Pancreas (tissue), 10 donors: ENCODE results near the gene WIZ. TPM values are rescaled to one million over a fixed set of nuclear protein-coding genes. Genes with fewer than 3 reads are reported as not detected.

ENCODE experiments used
- ATAC-seq, 4 donors: fragments of 200-7000 bp; cut with Tn5 transposase; one replicate each; pipeline versions ENCODE4 v1.8.0 to v1.9.1; 2020; ENCODE audit warnings: mild to moderate bottlenecking in 4 of 4, moderate library complexity in 4 of 4
- DNase-seq, 6 donors: peaks; one replicate each; pipeline ENCODE4 v3.0.0-alpha.2; 2020
- FAIRE-seq: peaks from 2 replicates; lab custom pipeline; 2012; peaks lifted over from hg19 to GRCh38; lab: Jason Lieb, UNC
- H3K27ac ChIP-seq, 4 donors: fragments of 200-600 bp; sonication (generic); 1 replicate in 3 of 4; 2 replicates in 1 of 4; pipeline versions ENCODE4 v1.5.0 to v1.8.0; 2020
- H3K27me3 ChIP-seq, 4 donors: fragments of 200-600 bp; one replicate each; pipeline ENCODE4 v1.8.0; 2021
- H3K36me3 ChIP-seq, 3 donors: fragments of 200-600 bp; sonication (generic) in 1 of 3; one replicate each; pipeline versions ENCODE4 v1.5.0 to v1.8.0; 2020 to 2021
- H3K4me1 ChIP-seq, 3 donors: fragments of 200-600 bp; one replicate each; pipeline ENCODE4 v1.8.0; 2021
- H3K4me3 ChIP-seq, 4 donors: fragments of 200-600 bp; sonication (generic) in 2 of 4; one replicate each; pipeline versions ENCODE4 v1.5.0 to v1.8.0; 2020 to 2021
- H3K9me3 ChIP-seq, 4 donors: fragments of 200-600 bp; one replicate each; pipeline ENCODE4 v1.8.0; 2021
- CTCF ChIP-seq, 4 donors: fragments of 200-600 bp; sonication (generic) in 3 of 4; IDR thresholded peaks; one replicate each; pipeline versions ENCODE4 v1.5.0 to v1.8.0; 2021; ENCODE audit warnings: antibody characterized with exemption in 4 of 4
- WGBS, 2 donors: extraction: QIAGEN DNeasy Blood & Tissue Kit; methylation state at CpG; one replicate each; pipeline ENCODE4 v1.1.7; 2013; 5-methylcytosine and 5-hydroxymethylcytosine counted together
- intact Hi-C, 3 donors: fragments of 100-400 bp; cut with DNase I; formaldehyde crosslinking; loops; one replicate each; pipeline versions ENCODE4 v1.11.1 to v1.14.2; 2022
- polyA plus RNA-seq, 2 donors: library from polyadenylated mRNA; stranded (reverse); fragments of 200-250 nt; gene quantifications; one replicate each; pipeline ENCODE4 v1.2.3, GENCODE V29; 2013
- total RNA-seq, 6 donors: library from RNA; stranded (reverse); fragmentation: NEBNext Ultra II Directional in 4 of 6; extraction: Animal tissue kit (Norgen Biotek cat#: 25700) in 4 of 6; gene quantifications; one replicate each; pipeline versions ENCODE4 v1.2.1 to v1.2.4, GENCODE V29; 2021 to 2023
- donor health status: healthy with polysubstance abuse.
- donor health status: DM: no; HTN: no; CAD: no; lungs with moderate emphysema.
- donor health status: DM: no; HTN: no; CAD: no.
- donor health status: control.
- donor health status: control.
- donor health status: Bipolar disorder and iron deficiency.
- donor health status: DM: yes; HTN: yes; CAD: no.
- donor health status: DM: no; HTN: no; CAD: no.
- donor health status: DM: no; HTN: no; CAD: no.
- donor health status: DM: yes; HTN: yes; CAD: no.

Gene WIZ
- total and polyA plus RNA-seq, 8 donors, result 11.0 to 23.2 (median 16.0) TPM

GRCh38 chr19:15444505-15445226, 5.1 kb downstream of the WIZ start:
- FAIRE-seq (no peak), DNase-seq (peak in 1 of 6 donors; percentile 58), ATAC-seq (no peak)
- intact Hi-C loops, result no loop called here
- no peak for TF ChIP-seq CTCF (IDR thresholded peaks at IDR 0.05)
- no peaks in the 10 kb centered on the region for H3K4me1 ChIP-seq
- no peaks in the 10 kb centered on the region for H3K27me3 ChIP-seq
- no peaks in the 10 kb centered on the region for H3K9me3 ChIP-seq
- WGBS, 2 donors, result 88 to 89% methylated on average over 15 of the region's 15 CpGs
- no peak overlapping the region for H3K4me3 ChIP-seq
- no peak overlapping the region for H3K27ac ChIP-seq
- no peaks in the 10 kb centered on the region for H3K36me3 ChIP-seq

DNA sequence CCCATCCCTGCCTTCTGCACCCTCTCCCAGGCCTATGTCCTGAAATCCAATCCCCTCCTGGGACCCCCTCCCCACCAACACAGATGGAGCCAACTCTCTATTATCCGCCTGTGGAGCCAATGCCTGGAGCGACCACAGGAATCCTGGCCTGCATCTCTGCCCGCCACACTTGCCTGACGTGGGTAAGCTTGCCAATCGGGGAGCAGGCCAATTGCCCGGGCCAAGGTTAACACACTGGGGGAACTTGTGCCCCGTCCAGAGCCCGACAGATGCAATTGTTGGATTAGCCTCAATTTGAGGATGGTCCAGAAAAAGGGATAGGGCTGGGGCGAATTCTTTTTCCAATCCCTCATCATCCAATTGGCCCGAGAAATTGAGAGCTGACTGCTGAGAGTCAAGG, 5.9 kb downstream of the WIZ start:
- FAIRE-seq (no peak), DNase-seq (peak in 1 of 6 donors; percentile 31), ATAC-seq (no peak)
- 40 to 50% methylated on average over 10 of the region's 10 CpGs for WGBS, 2 donors
- no peaks in the 10 kb centered on the region for H3K4me1 ChIP-seq
- H3K4me3 ChIP-seq, result no peak overlapping the region
- no peaks in the 10 kb centered on the region for H3K9me3 ChIP-seq
- H3K36me3 ChIP-seq, result no peaks in the 10 kb centered on the region
- no peaks in the 10 kb centered on the region for H3K27me3 ChIP-seq
- no peak overlapping the region for H3K27ac ChIP-seq
- no peak for TF ChIP-seq CTCF (IDR thresholded peaks at IDR 0.05)
- intact Hi-C loops, result no loop called here

GRCh38 chr19:15443325-15443724, 6.4 kb downstream of the WIZ start:
- TF ChIP-seq CTCF (IDR thresholded peaks at IDR 0.05), result no peak
- WGBS, 2 donors, result 87 to 100% methylated on average over 3 of the region's 3 CpGs
- DNase-seq, result no peak
- no peaks in the 10 kb centered on the region for H3K9me3 ChIP-seq
- no peak for ATAC-seq
- FAIRE-seq, result no peak
- H3K27ac ChIP-seq, result no peak overlapping the region
- intact Hi-C loops, result no loop called here
- no peaks in the 10 kb centered on the region for H3K27me3 ChIP-seq
- no peaks in the 10 kb centered on the region for H3K36me3 ChIP-seq
- no peak overlapping the region for H3K4me3 ChIP-seq
- no peaks in the 10 kb centered on the region for H3K4me1 ChIP-seq

- H3K9me3 ChIP-seq, result no peaks in the 10 kb centered on the region
- DNase-seq, result peak in 2 of 6 donors; percentile 31 to 63
- ATAC-seq, result no peak
- intact Hi-C loops, result no loop called here
- H3K27me3 ChIP-seq, result no peaks in the 10 kb centered on the region
- no peaks in the 10 kb centered on the region for H3K36me3 ChIP-seq
- no peak for FAIRE-seq
- no peak for TF ChIP-seq CTCF (IDR thresholded peaks at IDR 0.05)
- H3K27ac ChIP-seq, result no peak overlapping the region
- no peaks in the 10 kb centered on the region for H3K4me1 ChIP-seq
- H3K4me3 ChIP-seq, result no peak overlapping the region
- WGBS, 2 donors, result 82 to 85% methylated on average over 13 of the region's 13 CpGs
Observed at GRCh38 chr19:15442142-15442920, 7.4 kb downstream of the WIZ start.

GRCh38 chr19:15441317-15441716, 8.4 kb downstream of the WIZ start:
- ATAC-seq, result no peak
- intact Hi-C loops, result no loop called here

More at GRCh38 chr19:15441317-15441716, 8.4 kb downstream of the WIZ start:
- Histone ChIP-seq H3K9me3 (no peaks in the 10 kb centered on the region), H3K27ac (no peak overlapping the region), H3K4me3 (no peak overlapping the region), H3K36me3 (no peaks in the 10 kb centered on the region), H3K4me1 (no peaks in the 10 kb centered on the region), H3K27me3 (no peaks in the 10 kb centered on the region)
- no peak for FAIRE-seq
- WGBS, 2 donors, result 82 to 97% methylated on average over 3 of the region's 3 CpGs
- no peak for DNase-seq
- TF ChIP-seq CTCF (IDR thresholded peaks at IDR 0.05), result no peak
